ENCODE results near the gene TNFRSF1B. TPM values are rescaled to one million over a fixed set of nuclear protein-coding genes. Genes with fewer than 3 reads are reported as not detected.

TNFRSF1B gene
- total RNA-seq, 2 donors from 2014 or later, result 58.7 to 59.7 TPM

DNA sequence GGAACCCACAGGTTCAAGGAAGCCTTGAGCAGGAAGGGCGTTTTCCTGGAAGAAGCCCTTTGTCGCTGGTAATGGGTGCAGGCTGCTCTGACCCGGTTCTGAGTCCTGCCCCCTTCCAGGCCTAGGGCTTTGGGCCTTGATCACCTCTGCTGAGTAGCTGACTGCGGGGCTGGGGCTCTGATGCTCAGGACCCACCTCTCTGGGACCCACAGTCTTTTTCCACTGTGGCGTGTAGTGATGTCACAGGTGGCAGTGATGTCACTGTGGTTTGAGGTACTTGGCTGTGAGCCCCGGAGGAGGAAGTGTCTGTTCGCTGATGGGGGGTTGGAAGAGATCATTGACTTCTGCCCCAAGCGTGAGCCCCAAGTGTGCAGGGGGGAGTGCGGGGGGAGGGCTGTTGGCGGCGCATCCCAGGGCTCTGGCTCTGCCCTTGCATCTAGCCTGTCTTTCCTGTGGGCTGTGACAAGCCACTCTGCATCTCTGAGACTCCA is 6.9 kb downstream of the TNFRSF1B start:
- TF ChIP-seq CTCF (IDR thresholded peaks at IDR 0.05), result no peak
- H3K27ac ChIP-seq, result peak overlapping the region in 1 of 2 donors; percentile 58
- H3K36me3 ChIP-seq, result no peaks in the 10 kb centered on the region
- no peak for ATAC-seq (ENCODE audit: insufficient number of reproducible peaks, low FRiP score, low read depth)
- H3K9me3 ChIP-seq, result no peaks in the 10 kb centered on the region
- H3K4me1 ChIP-seq (ENCODE audit: control insufficient read depth in 1 of 2, low read depth in 2 of 2), result peaks cover 0 to 23% of the 10 kb centered on the region in 2 donors
- no peak overlapping the region for H3K4me3 ChIP-seq
- no peaks in the 10 kb centered on the region for H3K27me3 ChIP-seq (replicated peaks; ENCODE audit: insufficient read depth)
- DNase-seq (ENCODE audit: low spot score), result no peak

DNA sequence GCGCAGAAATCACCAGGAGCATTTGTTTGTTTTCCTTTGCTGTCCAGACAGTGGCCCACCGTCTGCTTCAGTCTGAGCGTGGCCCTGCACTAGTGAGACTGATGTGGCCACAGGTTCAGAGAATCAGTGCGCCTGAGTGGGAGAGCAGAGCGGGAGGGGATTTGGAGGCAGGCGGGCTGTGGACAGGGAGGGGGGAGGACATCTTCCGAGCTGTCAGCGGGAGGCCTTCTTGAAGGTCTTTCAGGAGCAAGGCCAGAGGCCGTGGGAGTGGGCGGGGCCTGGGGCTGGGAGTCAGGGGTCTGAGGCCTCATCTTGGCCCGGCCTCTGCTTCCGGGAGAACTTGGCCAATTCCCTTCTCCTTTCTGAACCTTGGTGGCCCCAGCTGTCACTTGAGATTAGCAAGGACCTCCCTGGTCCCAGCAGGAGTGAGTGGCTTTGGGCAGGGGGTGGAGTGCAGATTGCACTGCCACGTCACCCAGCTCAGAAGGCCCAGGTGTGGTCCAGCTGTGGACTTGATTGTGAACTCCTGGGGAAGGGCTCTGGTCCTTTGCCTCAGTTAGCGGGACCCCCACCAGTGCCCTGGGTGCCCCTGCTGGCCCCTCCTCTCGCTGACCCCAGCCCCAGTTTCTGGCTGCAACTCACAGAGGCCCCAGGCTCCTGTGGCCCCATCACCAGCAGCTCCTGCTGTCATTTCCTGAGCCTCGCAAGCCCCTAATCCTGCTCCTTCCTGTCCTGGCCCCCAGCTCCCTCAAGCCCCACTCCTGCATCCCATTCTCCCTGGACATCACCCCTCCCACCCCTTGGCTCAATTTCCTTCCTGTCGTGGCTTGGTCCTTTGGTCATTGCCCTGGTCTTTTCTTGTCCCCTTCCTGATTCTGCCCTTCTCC is 8.4 kb downstream of the TNFRSF1B start:
- DNase-seq (ENCODE audit: low spot score) (no peak), ATAC-seq (ENCODE audit: insufficient number of reproducible peaks, low FRiP score, low read depth) (no peak)
- no peaks in the 10 kb centered on the region for H3K9me3 ChIP-seq
- no peak for TF ChIP-seq CTCF (IDR thresholded peaks at IDR 0.05)
- no peaks in the 10 kb centered on the region for H3K27me3 ChIP-seq (replicated peaks; ENCODE audit: insufficient read depth)
- H3K36me3 ChIP-seq, result no peaks in the 10 kb centered on the region
- H3K27ac ChIP-seq, result peak overlapping the region in 1 of 2 donors; percentile 40
- H3K4me1 ChIP-seq (ENCODE audit: control insufficient read depth in 1 of 2, low read depth in 2 of 2), result peaks cover 0 to 24% of the 10 kb centered on the region in 2 donors
- H3K4me3 ChIP-seq, result no peak overlapping the region

DNA sequence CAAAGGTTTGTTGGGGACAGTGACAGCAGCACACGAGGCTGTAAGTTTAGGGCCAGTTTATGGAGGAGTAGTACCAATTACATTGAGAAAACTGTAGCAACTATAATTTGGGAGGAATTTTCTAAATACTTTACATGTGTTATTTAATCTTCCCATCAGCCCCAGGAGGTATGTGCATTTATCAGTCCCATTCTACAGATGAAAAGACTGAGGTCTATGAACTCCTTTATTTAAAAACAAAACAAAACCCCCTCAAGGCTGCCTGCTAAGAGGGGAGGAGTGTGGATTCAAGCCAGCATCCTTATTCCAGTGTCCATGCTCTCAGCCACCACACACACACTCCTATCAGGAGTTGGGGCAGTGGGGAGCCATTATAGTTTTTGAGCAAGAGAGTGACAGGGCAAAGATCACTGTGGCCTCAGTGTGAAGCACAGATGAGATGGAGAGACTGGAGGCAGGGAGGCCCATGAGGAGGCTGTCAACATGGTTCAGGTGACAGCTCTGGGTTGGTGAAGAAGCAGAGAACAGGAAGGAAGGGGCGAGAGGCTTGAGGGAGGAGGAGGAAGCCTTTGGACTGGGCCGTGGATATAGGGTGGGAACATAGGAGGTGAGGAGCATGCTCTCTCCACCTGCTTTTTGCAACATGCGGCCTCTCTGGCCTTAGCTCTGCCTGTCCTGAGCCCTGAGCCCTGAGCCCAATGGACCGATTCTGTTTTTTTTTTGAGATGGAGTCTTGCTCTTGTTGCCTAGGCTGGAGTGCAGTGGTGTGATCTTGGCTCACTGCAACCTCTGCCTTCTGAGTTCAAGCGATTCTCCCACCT is 9.7 kb downstream of the TNFRSF1B start:
- DNase-seq (ENCODE audit: low spot score) (no peak), ATAC-seq (ENCODE audit: insufficient number of reproducible peaks, low FRiP score, low read depth) (no peak)
- H3K4me1 ChIP-seq (ENCODE audit: control insufficient read depth in 1 of 2, low read depth in 2 of 2), result peaks cover 0 to 24% of the 10 kb centered on the region in 2 donors
- no peak for TF ChIP-seq CTCF (IDR thresholded peaks at IDR 0.05)
- H3K4me3 ChIP-seq, result no peak overlapping the region
- H3K27ac ChIP-seq, result no peak overlapping the region
- H3K27me3 ChIP-seq (replicated peaks; ENCODE audit: insufficient read depth), result no peaks in the 10 kb centered on the region
- no peaks in the 10 kb centered on the region for H3K36me3 ChIP-seq
- no peaks in the 10 kb centered on the region for H3K9me3 ChIP-seq

- no peak for TF ChIP-seq CTCF (IDR thresholded peaks at IDR 0.05)
- no peaks in the 10 kb centered on the region for H3K36me3 ChIP-seq
- no peak for ATAC-seq (ENCODE audit: insufficient number of reproducible peaks, low FRiP score, low read depth)
- peaks cover 0 to 23% of the 10 kb centered on the region in 2 donors for H3K4me1 ChIP-seq (ENCODE audit: control insufficient read depth in 1 of 2, low read depth in 2 of 2)
- no peak overlapping the region for H3K4me3 ChIP-seq
- H3K27me3 ChIP-seq (replicated peaks; ENCODE audit: insufficient read depth), result no peaks in the 10 kb centered on the region
- no peaks in the 10 kb centered on the region for H3K9me3 ChIP-seq
- DNase-seq (ENCODE audit: low spot score), result no peak
- peak overlapping the region in 1 of 2 donors; percentile 12 for H3K27ac ChIP-seq
These were observed 10.6 kb downstream of the TNFRSF1B start for GRCh38 chr1:12177156-12177998.

All from thoracic aorta (tissue), 2 donors.